Stimulated activated CD8-positive, alpha-beta memory T cell treated with anti-CD3 and anti-CD28 coated beads, Interleukin-2, amount 100 ng/mL, for 1 hour (primary cell): ENCODE results near the gene SYNE4.
"Not testable (repeated sequence)": the region's sequence is repeated elsewhere in the genome, so short reads cannot be mapped to it uniquely, and the experiment has no call there.

Source experiments
- DNase-seq, 2 donors: peaks; one replicate each; pipeline ENCODE4 v3.0.0-alpha.2; 2020; ENCODE audit warnings: low read depth in 2 of 2

SYNE4 gene

DNA sequence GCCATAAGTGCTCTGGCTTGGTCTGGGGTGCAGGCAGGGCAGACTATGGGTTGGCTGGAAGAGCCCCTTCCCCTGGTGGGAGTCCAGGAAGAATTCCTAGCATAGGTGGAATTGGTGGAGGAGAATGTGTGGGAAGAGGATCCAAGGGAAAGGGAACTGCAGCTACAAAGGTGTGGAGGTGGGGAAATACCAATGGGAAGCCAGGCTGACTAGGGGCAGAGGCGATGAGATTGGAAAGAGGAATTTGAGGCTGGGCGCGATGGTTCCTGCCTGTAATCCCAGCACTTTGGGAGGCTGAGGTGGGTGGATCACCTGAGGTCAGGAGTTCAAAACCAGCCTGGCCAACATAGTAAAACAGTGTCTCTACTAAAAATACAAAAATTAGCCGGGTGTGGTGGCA lies 18.5 kb downstream of the SYNE4 start:
- no peak for DNase-seq

DNA sequence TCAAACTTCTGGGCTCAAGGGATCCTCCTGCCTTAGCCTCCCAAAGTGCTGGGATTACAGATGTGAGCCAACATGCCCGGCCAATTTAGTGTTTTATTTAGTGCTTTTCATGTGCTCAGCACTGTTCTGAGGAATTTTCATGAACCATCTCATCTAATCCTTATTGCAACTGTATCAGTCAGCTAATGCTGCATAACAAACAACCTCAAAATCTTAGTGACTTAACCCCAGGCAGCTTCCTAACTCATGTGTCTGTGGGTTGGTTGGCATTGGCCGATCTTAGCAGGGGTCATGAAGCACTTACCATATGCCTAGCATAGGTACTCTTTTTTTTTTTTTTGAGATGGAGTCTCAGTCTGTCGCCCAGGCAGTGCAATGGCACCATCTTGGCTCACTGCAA lies 19.8 kb downstream of the SYNE4 start:
- no peak for DNase-seq

- no peak for DNase-seq
Observed at GRCh38 chr19:35987571-35987896, 21.1 kb downstream of the SYNE4 start.

GRCh38 chr19:35986664-35987570 lies 21.7 kb downstream of the SYNE4 start:
- no peak for DNase-seq

GRCh38 chr19:35986111-35986510 lies 22.5 kb downstream of the SYNE4 start:
- DNase-seq, result no peak

DNA sequence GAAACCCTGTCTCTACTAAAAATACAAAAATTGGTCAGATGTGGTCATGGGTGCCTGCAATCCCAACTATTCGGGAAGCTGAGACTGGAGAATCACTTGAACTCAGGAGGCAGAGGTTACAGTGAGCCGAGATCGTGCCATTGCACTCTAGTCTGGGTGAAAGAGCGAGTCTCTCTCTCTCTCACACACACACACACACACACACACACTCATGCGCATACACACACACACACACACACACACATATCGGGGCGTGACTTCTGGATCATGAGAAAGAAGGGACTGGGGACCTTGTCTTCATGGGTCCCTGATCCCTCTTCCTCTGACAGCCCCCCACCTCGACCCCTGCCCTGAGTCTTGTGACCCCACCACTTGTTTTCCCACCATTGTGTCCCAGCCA lies 25.4 kb downstream of the SYNE4 start:
- no peak for DNase-seq

DNA sequence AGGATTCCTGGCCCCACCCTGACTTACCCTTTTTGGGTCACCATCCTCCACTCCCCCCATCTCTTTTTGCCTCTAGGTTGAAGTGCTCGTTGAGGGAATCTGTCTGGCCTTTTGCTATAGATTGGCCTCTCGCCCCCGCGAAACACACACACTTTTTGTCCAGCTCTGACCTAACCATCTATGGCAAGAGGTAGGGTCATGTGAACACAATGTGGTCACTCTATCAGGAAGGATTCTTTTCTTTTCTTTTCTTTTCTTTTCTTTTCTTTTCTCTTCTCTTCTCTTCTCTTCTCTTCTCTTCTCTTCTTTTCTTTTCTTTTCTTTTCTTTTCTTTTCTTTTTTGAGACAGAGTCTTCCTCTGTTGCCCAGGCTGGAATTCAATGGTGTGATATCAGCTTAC lies 27.6 kb downstream of the SYNE4 start:
- DNase-seq, result not testable (repeated sequence)

DNA sequence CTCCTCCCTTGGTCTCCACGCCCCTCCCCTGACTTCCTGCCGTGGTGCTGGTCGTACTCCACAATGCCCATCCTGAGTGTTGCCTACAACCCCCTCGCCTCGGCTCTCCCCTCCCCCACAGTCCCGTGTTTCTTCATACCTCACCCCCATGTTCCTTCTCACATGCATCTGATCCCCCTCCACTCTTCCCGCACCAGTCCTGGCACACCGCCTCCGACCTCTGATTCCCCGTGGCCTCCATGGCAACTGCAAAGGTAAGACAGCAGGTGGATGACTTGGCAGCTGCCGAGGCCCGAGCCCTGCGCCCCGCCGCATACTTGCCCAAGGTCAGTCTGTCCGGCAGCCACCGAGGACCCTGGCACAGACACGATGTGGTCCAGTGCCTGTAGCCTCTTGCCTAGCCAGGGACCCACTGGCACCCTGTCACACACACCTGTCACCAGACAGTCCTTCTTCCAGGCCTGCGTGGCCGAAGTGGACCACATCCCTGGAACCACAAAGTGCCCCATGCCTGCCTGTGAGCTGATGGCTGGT lies 29.7 kb downstream of the SYNE4 start:
- no peak for DNase-seq

- no peak for DNase-seq
Observed at GRCh38 chr19:35978271-35978670, 30.3 kb downstream of the SYNE4 start.

DNA sequence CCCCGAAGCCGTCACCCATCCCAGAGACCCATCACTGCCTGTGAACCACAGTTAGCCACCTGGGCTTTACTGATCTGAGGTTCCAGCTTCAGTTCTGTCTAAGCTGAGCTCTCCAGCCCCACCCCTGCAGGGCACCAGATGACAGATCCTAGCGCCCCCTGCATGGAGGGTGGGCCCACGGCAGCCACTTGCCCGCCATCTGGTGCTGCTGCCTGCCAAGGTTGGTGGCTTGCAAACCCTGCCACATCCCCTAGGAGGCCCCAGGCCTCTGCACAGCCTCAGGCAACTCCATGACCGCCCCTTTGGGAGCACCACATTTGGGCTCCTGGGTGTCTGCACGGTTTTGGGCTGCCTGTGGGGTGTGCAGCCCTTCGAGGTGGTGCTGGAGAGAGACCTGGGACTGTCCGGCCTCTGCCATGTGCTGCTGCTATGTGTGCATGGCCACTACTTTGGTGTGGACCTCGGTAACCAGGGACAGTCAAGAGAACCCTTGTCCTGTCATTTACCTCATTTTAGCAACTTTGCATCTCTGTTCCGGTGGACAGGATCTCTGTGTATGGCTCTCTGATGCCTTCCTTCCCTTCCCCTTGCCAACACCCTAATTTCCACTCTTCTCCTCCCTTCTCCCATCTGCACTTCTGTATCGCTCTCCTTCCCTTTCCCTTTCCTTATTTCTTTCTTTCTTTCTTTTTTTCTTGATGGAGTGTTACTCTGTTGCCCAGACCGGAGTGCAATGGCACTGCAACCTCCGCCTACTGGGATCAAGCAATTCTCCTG lies 31.0 kb downstream of the SYNE4 start:
- no peak for DNase-seq

GRCh38 chr19:35975608-35976214 lies 32.9 kb downstream of the SYNE4 start:
- DNase-seq, result no peak

DNA sequence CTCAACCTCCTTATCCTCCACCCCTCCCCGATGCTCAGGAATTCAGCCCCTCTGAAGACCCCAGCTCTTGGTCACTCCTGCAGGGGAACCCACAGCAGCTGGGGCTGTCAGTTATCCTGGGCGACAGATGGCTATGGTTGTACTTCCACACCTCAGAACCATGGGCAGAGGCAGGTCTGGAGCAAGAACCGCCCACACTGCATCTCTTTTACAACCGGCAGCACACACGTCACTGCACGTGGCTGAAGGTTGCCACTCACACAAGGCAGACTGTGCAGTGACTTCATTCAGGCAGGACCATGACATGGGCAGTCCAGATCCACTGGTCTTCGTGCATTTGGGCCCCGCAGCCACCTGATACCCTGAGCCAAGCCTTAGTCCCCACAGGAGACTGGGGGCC lies 35.1 kb downstream of the SYNE4 start:
- DNase-seq, result no peak

DNA sequence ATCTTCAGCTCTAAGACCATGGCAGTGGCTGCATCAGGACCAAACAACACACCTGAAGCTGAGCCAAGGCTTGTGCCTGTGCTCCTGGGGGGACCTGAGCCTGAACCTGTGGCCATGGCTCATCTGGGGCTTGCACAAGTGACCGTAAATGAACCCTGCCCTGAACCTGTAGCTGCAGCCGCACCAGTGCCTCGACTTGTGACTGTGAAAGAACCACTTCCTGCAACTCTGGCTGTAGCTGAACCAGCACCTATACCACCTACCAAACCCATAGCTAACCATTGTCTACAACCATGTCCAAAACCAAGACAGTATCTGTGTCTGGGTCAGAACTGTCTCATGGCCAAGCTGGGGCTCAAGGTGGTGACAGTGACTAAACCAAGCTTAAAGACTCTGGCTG lies 41.8 kb downstream of the SYNE4 start:
- no peak for DNase-seq

- no peak for DNase-seq
Observed at GRCh38 chr19:35963514-35963913, 45.1 kb downstream of the SYNE4 start.

DNA sequence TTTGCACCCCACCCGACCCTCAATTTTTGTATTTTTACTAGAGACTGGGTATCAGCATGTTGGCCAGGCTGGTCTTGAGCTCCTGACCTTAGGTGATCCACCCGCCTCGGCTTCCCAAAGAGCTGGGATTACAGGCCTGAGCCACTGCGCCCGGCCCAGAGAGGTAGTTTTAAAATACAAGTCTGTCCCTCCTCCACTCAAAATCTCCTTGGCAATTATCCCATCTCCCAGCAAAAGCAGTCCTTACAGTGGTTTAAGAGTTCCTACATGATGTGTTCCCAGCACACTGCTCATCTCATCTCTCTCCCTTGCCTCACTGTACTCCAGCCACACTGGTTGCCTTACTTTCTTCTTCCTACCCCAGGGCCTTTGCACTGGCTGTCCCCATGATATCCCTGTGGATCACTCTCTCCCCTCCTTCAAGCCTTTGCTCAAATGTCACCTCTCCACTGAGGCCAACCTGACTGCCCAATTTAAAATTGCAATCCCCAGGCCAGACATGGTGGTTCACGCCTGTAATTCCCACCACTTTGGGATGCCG lies 48.1 kb downstream of the SYNE4 start:
- no peak for DNase-seq

DNA sequence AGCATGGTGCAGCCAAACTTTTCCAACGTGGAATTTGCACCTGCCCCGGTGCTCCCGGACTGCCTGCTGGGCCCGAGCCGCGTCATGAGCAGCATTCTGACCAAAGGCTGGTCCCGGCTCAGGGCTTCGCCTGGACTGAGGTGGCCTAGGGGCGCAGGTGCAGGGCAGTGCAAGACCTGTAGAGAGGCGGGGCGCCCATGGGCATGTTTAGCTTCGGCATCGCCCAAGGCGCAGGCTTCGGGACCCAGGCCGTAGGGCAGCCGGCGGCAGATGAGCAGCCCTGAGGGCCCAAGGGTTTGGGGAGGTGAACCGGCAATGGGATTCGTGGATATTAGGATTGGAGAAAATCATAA lies 48.7 kb downstream of the SYNE4 start:
- no peak for DNase-seq

DNA sequence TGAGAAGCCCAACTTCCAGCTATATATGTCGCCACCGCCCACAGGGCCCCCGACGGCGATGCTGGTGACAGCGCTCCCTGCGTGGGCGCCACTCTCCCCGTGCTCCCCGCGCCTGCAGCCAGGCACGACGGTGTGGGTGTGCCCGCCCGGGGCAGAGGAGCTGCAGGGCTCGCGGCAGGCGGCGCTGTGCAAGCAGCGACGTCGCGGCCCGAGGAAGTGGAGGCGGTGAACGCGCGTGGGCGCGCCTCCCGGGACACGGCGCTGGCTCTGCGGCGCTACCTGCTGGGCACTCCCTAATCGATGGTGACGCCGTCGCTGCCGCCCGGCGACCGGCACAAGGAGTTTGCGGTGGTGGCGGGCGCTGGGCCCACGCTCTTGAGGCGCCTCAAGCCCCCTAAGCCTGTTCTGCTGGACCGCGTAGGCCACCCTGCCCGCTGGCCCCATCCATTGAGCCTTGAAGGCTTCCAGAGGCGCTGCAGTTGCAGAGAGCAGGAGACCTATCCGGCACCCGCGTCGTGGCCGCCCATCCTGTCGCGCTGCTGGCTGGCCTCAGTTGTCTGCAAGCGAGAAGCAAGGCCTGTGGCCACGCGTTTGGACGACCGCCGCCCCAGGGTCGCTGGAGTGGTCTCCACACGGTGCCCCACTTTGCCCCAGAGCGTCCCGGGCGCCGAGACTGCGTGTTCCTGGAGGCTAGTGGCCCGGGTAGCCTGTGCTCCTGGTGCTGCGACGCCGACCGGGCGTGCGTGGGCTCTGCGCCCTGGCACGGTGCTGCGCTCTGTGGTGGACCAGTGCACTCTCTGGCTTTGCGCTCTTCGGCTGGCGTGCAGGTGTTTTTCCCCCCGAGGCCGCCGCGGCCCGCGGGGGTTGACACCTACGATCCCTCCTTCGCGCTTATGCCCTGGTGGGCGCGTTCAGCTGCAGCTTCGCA lies 49.3 kb downstream of the SYNE4 start:
- DNase-seq, result peak; percentile 60 to 70

DNA sequence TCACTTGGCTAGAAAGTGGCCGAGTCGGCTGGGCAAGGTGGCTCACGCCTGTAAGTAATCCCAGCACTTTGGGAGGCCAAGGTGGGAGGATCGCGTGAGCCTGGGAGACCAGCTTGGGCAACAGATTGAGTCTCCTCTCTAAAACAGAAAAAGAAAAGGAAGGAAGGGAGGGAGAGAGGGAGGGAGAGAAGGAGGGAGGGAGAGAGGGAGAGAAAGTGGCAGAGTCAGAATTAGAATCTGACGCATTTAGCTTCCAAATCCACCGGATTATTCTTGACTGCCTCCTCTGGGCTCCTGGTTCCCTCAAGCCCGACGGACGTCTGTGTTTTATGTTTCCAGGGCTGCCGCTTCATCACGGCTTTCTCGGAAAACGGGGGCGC lies 50.0 kb downstream of the SYNE4 start:
- no peak for DNase-seq

GRCh38 chr19:35957411-35957810 lies 51.2 kb downstream of the SYNE4 start:
- DNase-seq, result not testable (repeated sequence)

DNA sequence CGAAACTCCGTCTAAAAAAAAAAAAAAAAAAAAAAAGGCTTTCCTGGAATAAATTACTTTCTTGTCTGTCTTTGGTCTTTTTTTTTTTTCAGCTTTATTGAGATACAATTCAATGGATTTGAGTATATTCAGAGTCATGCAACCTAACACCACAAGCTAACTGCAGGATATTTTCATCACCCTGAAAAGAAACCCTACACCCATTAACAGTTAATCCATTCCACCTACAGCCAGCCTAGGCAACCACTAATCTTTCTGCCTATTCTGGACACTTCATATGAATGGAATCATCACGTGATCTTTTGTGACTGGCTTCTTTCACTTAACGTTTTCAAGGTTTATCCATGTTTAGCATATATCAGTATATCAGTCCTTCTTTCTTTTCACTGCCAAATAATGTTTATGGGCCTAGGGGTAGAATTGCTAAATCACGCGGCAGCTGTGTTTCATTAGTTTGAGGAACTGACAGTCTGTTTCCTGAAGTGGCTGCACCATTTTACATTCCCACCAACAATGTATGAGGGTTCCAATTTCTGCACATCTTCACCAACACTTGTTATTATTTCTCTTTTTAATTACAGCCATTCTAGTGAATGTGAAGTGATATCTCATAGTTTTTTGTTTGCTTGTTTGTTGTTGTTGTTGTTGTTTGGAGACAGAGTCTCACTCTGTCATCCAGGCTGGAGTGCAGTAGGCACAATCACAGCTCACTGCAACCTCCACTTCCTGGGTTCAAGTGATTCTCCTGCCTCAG lies 52.6 kb downstream of the SYNE4 start:
- DNase-seq, result no peak
